MM.1S (cell line): Measurements from ENCODE around the gene NXPH1.
A peak's percentile ranks its signal among the peaks of the same experiment; 100 is the strongest.

Experiments
- DNase-seq: peaks from one replicate; pipeline ENCODE4 v3.0.0-alpha.2; 2015
- H2AFZ ChIP-seq: fragments of 300-600 bp; sonication (generic); 2 replicates; pipeline ENCODE4 v1.6.0; 2016; ENCODE audit warnings: antibody characterized with exemption, low read length
- H3F3A ChIP-seq: fragments of 300-600 bp; sonication (generic); 2 replicates; pipeline ENCODE4 v1.6.1; 2016; ENCODE audit warnings: mild to moderate bottlenecking, antibody characterized with exemption, low read length, moderate library complexity, mixed read lengths; ENCODE audit not compliant: insufficient read depth
- H3K27ac ChIP-seq: fragments of 300-600 bp; sonication (generic); 2 replicates; pipeline ENCODE4 v1.5.1; 2016; ENCODE audit warnings: mild to moderate bottlenecking, low read length
- H3K27me3 ChIP-seq: fragments of 300-600 bp; sonication (generic); replicated peaks from 2 replicates; pipeline ENCODE4 v1.6.0; 2016; ENCODE audit warnings: low read length; ENCODE audit not compliant: insufficient read depth
- H3K36me3 ChIP-seq: fragments of 300-600 bp; sonication (generic); replicated peaks from 2 replicates; pipeline ENCODE4 v1.6.1; 2016; ENCODE audit warnings: mild to moderate bottlenecking, low read length, mixed read lengths; ENCODE audit not compliant: insufficient read depth
- H3K4me1 ChIP-seq: fragments of 300-600 bp; sonication (generic); 2 replicates; pipeline ENCODE4 v1.6.1; 2016; ENCODE audit warnings: low read length, mixed read lengths
- H3K4me2 ChIP-seq: fragments of 300-600 bp; sonication (generic); 2 replicates; pipeline ENCODE4 v1.6.0; 2016; ENCODE audit warnings: low read depth, low read length
- H3K4me3 ChIP-seq: fragments of 300-600 bp; sonication (generic); 2 replicates; pipeline ENCODE4 v1.5.1; 2016; ENCODE audit warnings: low read length, mixed read lengths
- H3K79me2 ChIP-seq: fragments of 300-600 bp; sonication (generic); 2 replicates; pipeline ENCODE4 v1.6.1; 2016; ENCODE audit warnings: mixed run types, low read length, mixed read lengths
- H3K9ac ChIP-seq: fragments of 300-600 bp; sonication (generic); 2 replicates; pipeline ENCODE4 v1.6.1; 2016; ENCODE audit warnings: low read length, mixed read lengths
- H3K9me2 ChIP-seq: fragments of 300-600 bp; sonication (generic); replicated peaks from 2 replicates; pipeline ENCODE4 v1.6.1; 2016; ENCODE audit warnings: mild to moderate bottlenecking, low read length, mixed read lengths; ENCODE audit not compliant: insufficient read depth
- H3K9me3 ChIP-seq: fragments of 300-600 bp; sonication (generic); replicated peaks from 2 replicates; pipeline ENCODE4 v1.6.1; 2016; ENCODE audit warnings: mild to moderate bottlenecking, low read length, mixed read lengths; ENCODE audit not compliant: insufficient read depth
- H4K20me1 ChIP-seq: fragments of 300-600 bp; sonication (generic); 2 replicates; pipeline ENCODE4 v1.6.1; 2016; ENCODE audit warnings: mild to moderate bottlenecking, low read length, moderate library complexity, mixed read lengths; ENCODE audit not compliant: insufficient read depth
- CTCF ChIP-seq: fragments of 300-600 bp; sonication (generic); IDR thresholded peaks from 2 replicates; pipeline ENCODE4 v1.5.1; 2016; ENCODE audit warnings: antibody characterized with exemption, low read length, mixed read lengths
- EZH2 ChIP-seq: fragments of 300-600 bp; sonication (generic); optimal IDR thresholded peaks from 2 replicates; pipeline ENCODE3; 2017; ENCODE audit warnings: low read depth, mild to moderate bottlenecking, antibody characterized with exemption, low read length, mixed read lengths
- EZH2phosphoT487 ChIP-seq: fragments of 300-600 bp; sonication (generic); IDR thresholded peaks from 2 replicates; pipeline ENCODE4 v1.6.1; 2018; ENCODE audit warnings: antibody characterized with exemption, low read length

The NXPH1 gene

GRCh38 chr7:8411103-8411502 is 22.3 kb upstream of the NXPH1 start:
- Histone ChIP-seq H3K27ac (no peak overlapping the region), H4K20me1 (no peaks in the 10 kb centered on the region), H3K36me3 (no peaks in the 10 kb centered on the region), H3K9me2 (no peaks in the 10 kb centered on the region), H3K4me1 (no peaks in the 10 kb centered on the region), H3F3A (no peaks in the 10 kb centered on the region), H3K4me2 (no peak overlapping the region), H3K79me2 (no peaks in the 10 kb centered on the region), H3K4me3 (no peak overlapping the region), H3K9me3 (no peaks in the 10 kb centered on the region), H3K27me3 (no peaks in the 10 kb centered on the region), H2AFZ (no peak overlapping the region), H3K9ac (no peak overlapping the region)
- no peak for DNase-seq
- TF ChIP-seq CTCF: no peak
- no peak for TF ChIP-seq EZH2
- no peak for TF ChIP-seq EZH2phosphoT487

GRCh38 chr7:8413600-8413999 is 19.8 kb upstream of the NXPH1 start:
- no peaks in the 10 kb centered on the region for H3K79me2 ChIP-seq
- H3K4me2 ChIP-seq: no peak overlapping the region
- H3K36me3 ChIP-seq: no peaks in the 10 kb centered on the region
- H3K9ac ChIP-seq: no peak overlapping the region
- no peak overlapping the region for H3K4me3 ChIP-seq
- no peak overlapping the region for H2AFZ ChIP-seq
- no peaks in the 10 kb centered on the region for H3F3A ChIP-seq
- H3K4me1 ChIP-seq: no peaks in the 10 kb centered on the region
- no peaks in the 10 kb centered on the region for H3K9me2 ChIP-seq
- no peak for DNase-seq
- H3K27ac ChIP-seq: no peak overlapping the region
- TF ChIP-seq CTCF (no peak), EZH2 (no peak), EZH2phosphoT487 (no peak)
- no peaks in the 10 kb centered on the region for H3K27me3 ChIP-seq
- no peaks in the 10 kb centered on the region for H4K20me1 ChIP-seq
- H3K9me3 ChIP-seq: no peaks in the 10 kb centered on the region

GRCh38 chr7:8418629-8419245 is 14.7 kb upstream of the NXPH1 start:
- no peaks in the 10 kb centered on the region for H3K27me3 ChIP-seq
- peak; percentile 66 for DNase-seq
- H3K4me2 ChIP-seq: no peak overlapping the region
- TF ChIP-seq CTCF (peak; percentile 81), EZH2 (no peak), EZH2phosphoT487 (no peak)
- H3K4me3 ChIP-seq: no peak overlapping the region
- no peaks in the 10 kb centered on the region for H3K9me3 ChIP-seq
- H3K79me2 ChIP-seq: no peaks in the 10 kb centered on the region
- H3K9me2 ChIP-seq: no peaks in the 10 kb centered on the region
- no peak overlapping the region for H3K9ac ChIP-seq
- H2AFZ ChIP-seq: no peak overlapping the region
- H3F3A ChIP-seq: no peaks in the 10 kb centered on the region
- no peaks in the 10 kb centered on the region for H3K36me3 ChIP-seq
- H3K4me1 ChIP-seq: no peaks in the 10 kb centered on the region
- H3K27ac ChIP-seq: no peak overlapping the region
- H4K20me1 ChIP-seq: no peaks in the 10 kb centered on the region
